GM10847 (cell line): ENCODE results near the gene NPL.

Experiments
- POLR2A ChIP-seq: IDR thresholded peaks from 2 replicates; pipeline ENCODE4 v1.6.1; 2011; ENCODE audit not compliant: insufficient read length; ENCODE audit errors: extremely low read depth

The NPL gene

GRCh38 chr1:182791281-182792179 is 2.0 kb downstream of the NPL start:
- TF ChIP-seq POLR2A: no peak

DNA sequence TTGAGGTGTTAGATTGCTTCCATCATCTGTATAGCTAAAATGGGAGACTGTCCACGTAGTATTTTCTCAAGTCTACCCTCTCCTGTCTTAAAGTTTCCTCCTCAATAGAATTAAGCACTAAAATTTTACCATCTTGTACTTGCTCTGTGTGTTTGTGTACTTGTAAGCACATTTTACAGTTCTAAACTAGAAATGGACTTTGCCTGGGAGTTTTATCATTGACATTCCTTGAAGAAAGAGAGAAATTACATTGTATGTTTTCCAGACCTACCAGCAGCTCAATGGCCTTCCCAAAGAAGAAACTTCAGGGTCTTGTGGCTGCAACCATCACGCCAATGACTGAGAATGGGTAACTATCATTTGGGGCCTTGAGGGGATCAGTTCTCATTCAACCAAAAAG is 4.5 kb downstream of the NPL start:
- TF ChIP-seq POLR2A: no peak

- no peak for TF ChIP-seq POLR2A
Observed at GRCh38 chr1:182794676-182795201, 5.2 kb downstream of the NPL start.

GRCh38 chr1:182795563-182796228 is 6.1 kb downstream of the NPL start:
- TF ChIP-seq POLR2A: no peak

DNA sequence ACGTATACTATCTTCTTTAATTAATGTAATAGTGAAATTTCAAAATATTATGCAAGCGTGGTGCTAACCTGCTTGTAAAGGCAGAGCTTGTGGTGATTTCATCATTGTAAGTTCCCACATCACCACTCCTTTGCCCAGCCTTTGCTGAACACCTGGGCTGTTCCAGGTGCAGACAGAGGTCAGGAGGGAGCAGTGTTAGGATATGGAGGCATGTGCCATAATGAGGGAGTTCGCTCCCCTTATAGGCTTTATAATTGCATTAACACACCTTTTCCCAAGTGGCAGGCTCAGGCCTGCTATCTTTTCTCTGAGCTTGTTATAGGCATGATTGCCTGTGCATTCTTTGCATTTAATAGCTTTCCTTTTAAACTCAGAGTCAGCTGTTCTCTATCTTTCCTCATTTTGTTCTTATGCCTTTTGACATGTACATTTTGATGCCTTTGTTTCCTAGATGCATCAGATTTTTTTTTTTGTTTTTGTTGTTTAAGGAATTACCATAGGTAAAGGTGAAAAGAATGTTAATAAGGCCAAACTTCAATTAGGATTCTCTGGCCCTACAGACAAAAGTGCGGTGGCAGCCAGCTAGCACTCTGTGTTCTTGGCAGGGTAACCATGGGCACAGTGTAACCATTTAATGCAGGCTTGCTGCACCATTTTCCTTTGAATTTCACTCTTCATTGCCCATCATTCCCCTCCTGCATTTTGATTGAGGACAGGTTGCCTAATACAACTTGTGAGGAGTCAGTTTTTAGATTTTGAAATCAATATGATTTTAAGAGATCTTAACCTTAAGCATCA is 12.6 kb downstream of the NPL start:
- no peak for TF ChIP-seq POLR2A

GRCh38 chr1:182803846-182804245 is 14.3 kb downstream of the NPL start:
- TF ChIP-seq POLR2A: no peak

DNA sequence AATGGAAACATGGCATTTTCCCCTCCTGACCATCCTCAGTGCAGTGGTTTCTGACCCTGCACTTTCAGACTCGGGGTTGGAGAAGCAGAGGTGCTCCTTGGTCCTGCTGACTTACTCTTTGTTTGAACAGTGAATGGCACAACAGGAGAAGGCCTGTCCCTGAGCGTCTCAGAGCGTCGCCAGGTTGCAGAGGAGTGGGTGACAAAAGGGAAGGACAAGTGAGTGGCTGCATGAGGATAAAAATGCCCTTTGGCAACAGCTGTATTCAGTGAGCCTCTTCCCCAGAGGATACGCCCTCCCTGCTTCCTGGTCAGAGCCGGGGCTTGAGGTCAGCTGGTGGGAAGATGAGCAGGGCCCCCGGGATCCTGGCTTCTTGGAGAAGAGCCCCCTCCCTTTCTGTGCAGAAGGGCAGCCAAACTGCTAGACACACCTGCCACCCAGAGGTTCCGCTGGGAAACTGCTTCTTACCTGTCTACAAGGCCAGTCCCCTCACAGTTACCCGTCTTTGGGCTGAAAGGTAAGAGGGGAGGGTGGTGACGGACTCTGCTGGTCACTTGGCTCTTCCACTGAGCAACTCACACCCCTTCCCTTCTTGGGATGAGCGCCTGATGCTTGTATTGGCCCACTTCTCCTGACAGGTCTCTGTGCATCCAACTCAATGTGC is 16.6 kb downstream of the NPL start:
- TF ChIP-seq POLR2A: no peak

DNA sequence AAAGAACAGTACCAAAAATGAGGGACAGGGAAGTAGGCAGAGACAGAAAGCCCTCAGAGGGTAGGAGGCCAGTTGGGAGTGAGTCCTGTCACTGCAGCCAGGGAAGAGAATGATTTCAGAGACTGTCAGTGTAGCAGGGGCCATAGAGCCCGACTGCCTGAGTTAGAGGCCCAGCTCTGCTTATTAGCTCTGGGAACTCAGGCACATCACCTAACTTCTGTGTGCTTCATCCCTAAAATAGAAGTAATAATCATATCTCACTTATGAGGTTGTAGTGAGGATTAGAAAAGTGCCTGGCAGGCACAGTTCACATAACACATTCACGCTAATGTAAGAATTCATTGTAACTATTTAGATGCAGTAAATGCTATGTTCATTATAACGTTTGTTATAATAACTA is 18.3 kb downstream of the NPL start:
- TF ChIP-seq POLR2A: no peak

GRCh38 chr1:182809414-182809957 is 19.9 kb downstream of the NPL start:
- no peak for TF ChIP-seq POLR2A

- no peak for TF ChIP-seq POLR2A
Observed at GRCh38 chr1:182811975-182812722, 22.6 kb downstream of the NPL start.

DNA sequence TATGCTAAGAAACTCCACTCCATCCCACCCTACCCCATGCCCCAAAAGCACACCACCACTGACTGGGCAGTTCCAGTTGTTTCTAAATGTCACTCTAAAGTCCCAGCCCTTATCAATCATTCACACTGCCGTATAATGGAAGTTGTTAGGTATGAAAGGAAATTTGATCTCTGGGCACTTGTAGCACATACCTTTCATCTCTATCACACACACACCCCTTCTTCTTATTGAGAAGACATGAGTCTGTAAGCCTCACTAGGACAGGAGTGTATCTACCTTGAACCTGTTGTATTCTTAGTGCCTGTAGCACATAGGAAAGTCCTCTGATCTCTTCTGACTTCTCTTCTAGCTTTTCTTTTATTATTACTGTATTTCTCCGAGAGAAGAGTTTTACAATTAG is 27.3 kb downstream of the NPL start:
- no peak for TF ChIP-seq POLR2A

DNA sequence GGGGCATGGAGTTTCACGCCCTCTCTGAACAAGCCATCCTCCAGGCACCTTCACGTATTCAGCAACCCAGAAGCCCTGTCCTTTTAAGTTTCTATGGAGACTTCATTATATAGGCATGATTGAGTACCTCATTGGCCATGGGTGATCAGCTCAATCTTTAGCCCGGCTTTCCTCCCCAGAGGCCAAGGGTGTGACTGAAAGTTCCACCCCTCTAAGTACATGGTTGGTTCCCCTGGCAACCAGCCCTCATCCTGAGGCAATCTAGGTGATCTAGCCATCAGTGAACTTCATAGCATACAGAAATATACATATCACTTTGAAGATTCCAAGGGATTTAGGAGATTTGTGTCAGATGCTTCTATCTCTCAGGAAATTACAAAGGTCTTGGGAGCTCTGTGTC is 28.2 kb downstream of the NPL start:
- no peak for TF ChIP-seq POLR2A

DNA sequence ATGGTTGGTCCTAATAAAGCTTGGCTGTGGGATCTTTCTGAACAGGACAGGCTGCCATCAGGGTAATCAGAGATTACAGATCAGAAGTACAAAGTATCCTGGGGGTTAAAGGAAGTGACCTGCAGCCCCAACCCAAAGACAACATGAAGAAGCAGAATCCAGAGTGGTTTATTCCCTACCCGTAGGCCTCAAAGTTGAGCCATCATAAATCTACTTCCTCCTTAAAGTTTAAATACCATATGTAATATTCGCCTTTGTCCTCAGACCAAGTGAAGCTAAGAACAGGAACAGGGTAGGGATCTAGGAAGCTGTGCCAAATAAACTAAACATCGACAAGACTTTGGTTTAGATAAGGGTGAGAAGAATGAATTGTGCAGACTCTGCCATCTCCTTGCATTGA is 33.6 kb downstream of the NPL start:
- TF ChIP-seq POLR2A: no peak

GRCh38 chr1:182826892-182827291 is 37.3 kb downstream of the NPL start:
- TF ChIP-seq POLR2A: no peak
